Left lobe of liver (tissue), 2 donors: ENCODE results near the gene SLCO1B1. TPM values are rescaled to one million over a fixed set of nuclear protein-coding genes. Genes with fewer than 3 reads are reported as not detected.
A peak's percentile ranks its signal among the peaks of the same experiment; 100 is the strongest.
"Not testable (repeated sequence)": the region's sequence is repeated elsewhere in the genome, so short reads cannot be mapped to it uniquely, and the experiment has no call there.

Source experiments
- ATAC-seq: fragments of 200-7000 bp; cut with Tn5 transposase; one replicate; pipeline ENCODE4 v1.9.1; 2020; ENCODE audit warnings: mild to moderate bottlenecking, moderate library complexity
- DNase-seq: peaks from one replicate; pipeline ENCODE4 v3.0.0-alpha.2; 2020; ENCODE audit warnings: low spot score
- total RNA-seq: library from RNA; stranded (reverse); gene quantifications from one replicate; pipeline ENCODE4 v1.2.1, GENCODE V29; 2021
- donor health status: DM: no; HTN: no; CAD: no; lungs with moderate emphysema.
- donor health status: DM: no; HTN: yes; CAD: no.

The SLCO1B1 gene
- total RNA-seq = 143 TPM

DNA sequence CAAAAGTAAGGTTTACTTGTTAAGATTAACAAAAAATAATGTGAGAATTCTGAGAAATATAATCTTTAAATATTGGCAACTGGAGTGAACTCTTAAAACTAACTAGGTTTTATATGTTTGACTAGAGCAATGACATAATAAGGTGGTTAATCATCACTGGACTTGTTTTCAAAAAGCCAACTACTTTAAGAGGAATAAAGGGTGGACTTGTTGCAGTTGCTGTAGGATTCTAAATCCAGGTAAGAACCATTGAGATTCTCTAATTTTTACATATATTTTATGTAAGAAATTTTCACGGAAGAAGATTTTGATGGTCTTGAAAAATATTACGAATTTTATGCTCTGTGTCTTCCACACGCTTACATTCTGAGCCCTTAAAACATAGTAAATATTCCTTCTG lies at the start of gene SLCO1B1:
SLCO1B1 (plus strand) TSS at position 197 of the 400 bp plus-strand sequence. CDS start 10,381 bp downstream, outside the sequence.
- no peak for DNase-seq
- ATAC-seq = peak; percentile 71

- not testable (repeated sequence) for ATAC-seq, DNase-seq
Measured at GRCh38 chr12:21084753-21085152, 46.2 kb upstream of the SLCO1B1 start.

GRCh38 chr12:21111732-21112131 lies 19.3 kb upstream of the SLCO1B1 start:
- DNase-seq (no peak), ATAC-seq (peak; percentile 71)

DNA sequence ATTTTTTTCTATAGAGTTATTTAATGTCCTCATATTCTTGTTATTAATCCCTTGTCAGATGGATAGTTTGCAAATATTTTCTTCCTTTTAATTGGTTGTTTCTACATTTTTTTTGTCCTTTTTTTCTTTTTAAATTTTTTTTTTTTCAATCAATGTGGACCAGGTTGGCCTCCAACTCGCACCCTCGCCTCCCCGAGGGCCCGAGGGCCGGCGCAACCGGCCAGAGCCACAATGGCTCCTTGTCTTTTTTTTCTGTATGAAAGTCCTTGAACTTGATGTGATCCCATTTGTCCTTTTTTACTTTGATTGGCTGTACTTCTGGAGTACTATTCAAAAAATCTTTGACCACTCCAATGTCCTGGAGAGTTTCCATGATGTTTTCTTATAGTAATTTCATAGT lies 17.7 kb upstream of the SLCO1B1 start:
- DNase-seq (no peak), ATAC-seq (no peak)

GRCh38 chr12:21117995-21118394 lies 13.0 kb upstream of the SLCO1B1 start:
- peak; percentile 75 for ATAC-seq
- no peak for DNase-seq

DNA sequence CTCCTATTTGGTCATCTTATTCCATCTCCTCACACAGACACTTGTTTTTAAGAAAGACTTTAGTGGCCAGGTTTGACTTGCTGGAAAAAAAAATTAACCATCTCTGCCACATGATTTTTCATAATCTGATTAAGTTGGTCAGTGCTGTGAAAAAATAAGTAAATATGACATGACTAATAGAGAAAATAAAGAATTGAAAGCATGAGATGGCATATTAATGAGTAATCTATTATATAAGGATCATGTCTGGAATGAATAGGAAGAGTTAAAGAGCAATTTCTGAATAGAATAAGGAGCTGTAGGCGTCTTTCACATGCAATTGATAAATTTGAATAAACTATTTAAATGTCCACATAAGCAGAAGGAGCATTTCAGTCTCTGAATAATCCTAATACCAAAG lies 12.2 kb upstream of the SLCO1B1 start:
- ATAC-seq (no peak), DNase-seq (no peak)

DNA sequence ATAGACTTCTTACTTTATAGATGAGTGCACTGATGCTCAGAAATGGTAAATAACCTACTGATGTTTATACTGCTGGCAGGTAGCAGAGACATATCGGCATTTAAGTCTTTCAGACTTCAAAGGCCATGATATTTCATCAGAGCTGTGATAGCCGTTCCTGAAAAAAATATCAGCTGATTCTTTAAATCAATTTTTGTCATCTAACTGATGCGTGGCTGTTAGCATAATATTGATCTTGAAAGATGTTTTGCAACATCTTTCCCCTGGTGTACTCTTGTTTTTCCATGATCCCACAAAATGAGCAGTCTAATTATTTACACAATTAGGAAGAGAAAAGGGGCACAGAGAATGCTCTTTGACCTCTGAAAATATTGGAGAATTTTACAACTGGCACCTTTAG lies 1.6 kb upstream of the SLCO1B1 start:
- DNase-seq (no peak), ATAC-seq (peak; percentile 61)

DNA sequence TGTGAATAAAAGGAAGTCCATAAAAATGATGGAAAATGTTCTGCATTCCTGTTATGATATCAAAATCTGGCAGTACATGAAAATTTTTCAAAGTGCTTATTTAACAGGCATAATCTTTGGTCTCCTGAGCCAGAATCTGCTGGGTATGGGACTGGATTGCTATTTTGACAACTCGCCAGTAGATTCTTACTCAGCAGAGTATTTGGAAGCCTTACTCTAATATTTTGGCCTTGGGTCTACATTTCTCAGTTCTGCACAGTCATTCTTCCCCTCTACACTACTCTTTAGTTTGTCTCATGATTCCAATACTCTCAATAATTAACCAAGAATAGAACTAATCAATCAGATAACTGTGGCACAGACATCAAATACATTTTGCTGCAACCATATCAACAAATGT lies 1.1 kb upstream of the SLCO1B1 start:
- DNase-seq (no peak), ATAC-seq (peak; percentile 85)

- ATAC-seq = not testable (repeated sequence)
- DNase-seq = peak; percentile 82
Measured at GRCh38 chr12:21137318-21137999, 6.5 kb downstream of the SLCO1B1 start.

GRCh38 chr12:21138016-21138415 lies 7.0 kb downstream of the SLCO1B1 start:
- ATAC-seq (peak; percentile 56), DNase-seq (no peak)

DNA sequence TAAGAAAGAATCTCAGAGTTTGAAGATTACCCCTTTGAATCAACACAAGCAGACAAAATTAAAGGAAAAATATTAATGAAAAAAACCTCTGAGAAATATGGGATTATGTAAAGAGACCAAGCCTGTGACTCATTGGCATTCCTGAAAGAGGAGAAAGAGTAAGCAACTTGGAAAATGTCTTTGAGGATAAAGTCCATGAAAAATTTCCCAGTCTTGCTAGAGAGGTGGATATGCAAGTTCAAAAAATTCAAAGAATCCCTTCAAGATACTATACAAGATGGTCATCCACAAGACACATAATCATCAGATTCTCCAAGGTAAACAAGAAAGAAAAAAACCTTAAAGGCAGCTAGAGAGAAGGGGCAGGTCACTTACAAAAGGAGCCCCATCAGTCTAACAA lies 13.3 kb downstream of the SLCO1B1 start:
- DNase-seq = no peak
- ATAC-seq = peak; percentile 9

DNA sequence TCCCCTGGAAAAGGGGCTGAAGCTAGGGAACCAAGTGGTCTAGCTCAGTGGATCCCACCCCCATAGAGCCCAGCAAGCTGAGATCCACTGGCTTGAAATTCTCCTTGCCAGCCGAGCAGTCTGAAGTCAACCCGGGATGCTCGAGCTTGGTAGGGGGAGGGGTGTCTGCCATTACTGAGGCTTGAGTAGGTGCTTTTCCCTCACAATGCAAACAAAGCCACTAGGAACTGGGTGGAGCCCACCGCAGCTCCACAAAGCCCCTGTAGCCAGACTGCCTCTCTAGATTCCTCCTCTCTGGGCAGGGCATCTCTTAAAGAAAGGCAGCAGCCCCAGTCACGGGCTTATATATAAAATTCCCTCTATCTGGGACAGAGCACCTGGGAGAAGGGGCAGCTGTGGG lies 18.9 kb downstream of the SLCO1B1 start:
- ATAC-seq = peak; percentile 7
- not testable (repeated sequence) for DNase-seq

DNA sequence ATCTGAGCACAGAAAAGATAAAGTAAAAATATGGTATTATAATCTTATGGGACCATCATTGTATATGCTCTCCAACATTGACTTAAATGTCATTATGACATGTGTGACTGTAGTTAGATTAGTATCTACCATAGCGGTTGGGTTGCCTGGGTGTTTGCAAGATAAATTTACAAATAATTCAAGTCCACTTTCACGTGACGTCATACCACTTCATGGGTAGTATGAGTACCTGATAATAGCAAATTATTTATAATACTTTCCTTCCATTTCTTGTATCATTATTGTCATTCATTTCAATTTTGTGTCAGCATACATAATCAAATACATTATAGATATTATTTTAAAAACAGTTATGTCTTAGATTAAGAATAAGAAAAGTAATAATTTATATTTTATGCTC lies 20.2 kb downstream of the SLCO1B1 start:
- DNase-seq = no peak
- no peak for ATAC-seq

- DNase-seq (no peak), ATAC-seq (peak; percentile 79)
Measured at GRCh38 chr12:21155522-21156351, 24.7 kb downstream of the SLCO1B1 start.

- ATAC-seq (no peak), DNase-seq (no peak)
Measured at GRCh38 chr12:21165048-21165447, 34.1 kb downstream of the SLCO1B1 start.

- ATAC-seq (peak; percentile 85), DNase-seq (no peak)
Measured at GRCh38 chr12:21169878-21170472, 39.0 kb downstream of the SLCO1B1 start.

DNA sequence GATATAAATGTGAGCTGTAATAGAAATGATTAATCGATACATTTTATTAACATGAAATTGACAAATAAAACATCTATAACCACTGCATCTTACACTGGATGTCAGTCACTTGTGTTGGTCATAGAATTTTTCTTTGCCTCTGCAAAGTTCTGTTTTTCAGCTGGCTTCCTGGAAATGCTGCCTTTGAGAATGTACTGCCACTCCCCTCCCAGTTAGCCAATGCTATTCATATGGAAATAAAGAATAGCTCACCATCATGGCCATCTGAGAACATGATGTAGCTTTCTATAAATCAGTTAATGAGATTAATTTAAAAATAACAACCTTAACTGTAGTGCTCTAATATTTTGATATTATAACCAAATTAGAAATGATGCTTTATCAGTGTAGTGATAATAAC lies 41.1 kb downstream of the SLCO1B1 start:
- ATAC-seq = no peak

GRCh38 chr12:21183721-21184275 lies 52.8 kb downstream of the SLCO1B1 start:
- no peak for DNase-seq
- ATAC-seq = no peak

More for the DNA sequence above, 41.1 kb downstream of the SLCO1B1 start:
- no peak for DNase-seq

DNA sequence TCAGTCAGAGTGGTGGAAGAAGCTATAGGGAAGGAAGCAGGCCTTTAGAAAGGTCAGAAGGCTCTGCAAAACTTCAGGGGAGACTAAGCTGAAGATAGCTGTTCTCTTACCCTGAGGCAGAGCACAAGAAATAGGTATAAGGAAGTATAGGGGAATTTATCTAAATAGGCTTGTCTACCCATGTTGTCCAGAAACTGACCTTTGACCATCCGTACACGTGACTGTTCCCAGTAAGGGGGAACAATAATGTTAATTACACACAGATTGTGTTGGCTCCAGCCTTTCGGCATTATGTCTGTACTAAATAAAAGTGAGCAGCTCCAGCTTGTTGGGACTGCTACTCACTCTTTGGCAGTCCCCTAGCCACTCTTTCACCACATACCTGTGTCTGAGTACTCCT lies 59.0 kb downstream of the SLCO1B1 start:
- DNase-seq = no peak
- peak; percentile 59 for ATAC-seq

- not testable (repeated sequence) for ATAC-seq, DNase-seq
Measured at GRCh38 chr12:21214433-21214832, 83.4 kb downstream of the SLCO1B1 start.

GRCh38 chr12:21219206-21219605 lies 88.2 kb downstream of the SLCO1B1 start:
- DNase-seq (no peak), ATAC-seq (peak; percentile 60)
